Breast epithelium (tissue), 4 donors: Measurements from ENCODE around the gene CRHR2. TPM values are rescaled to one million over a fixed set of nuclear protein-coding genes. Genes with fewer than 3 reads are reported as not detected.

Experiments
- DNase-seq, 2 donors: peaks; one replicate each; pipeline ENCODE4 v3.0.0-alpha.2; 2019; ENCODE audit warnings: low spot score in 2 of 2
- H3K27ac ChIP-seq, 2 donors: fragments of 200-600 bp; sonication (generic) in 1 of 2; one replicate each; pipeline ENCODE4 v1.5.1; 2016 to 2019; ENCODE audit warnings: mild to moderate bottlenecking in 1 of 2
- H3K27me3 ChIP-seq, 2 donors: fragments of 200-600 bp; sonication (generic) in 1 of 2; one replicate each; pipeline versions ENCODE4 v1.5.1 to v1.6.0; 2017 to 2019; ENCODE audit warnings: control low read depth in 1 of 2, mild to moderate bottlenecking in 1 of 2
- H3K36me3 ChIP-seq: fragments of 200-600 bp; one replicate; pipeline ENCODE4 v1.5.1; 2019
- H3K4me1 ChIP-seq, 2 donors: fragments of 200-600 bp; sonication (generic); one replicate each; pipeline ENCODE4 v1.5.1; 2016 to 2019; ENCODE audit warnings: control low read depth in 1 of 2
- H3K4me3 ChIP-seq, 3 donors: fragments of 200-600 bp; sonication (generic); 1 replicate in 2 of 3; 2 replicates in 1 of 3; pipeline ENCODE4 v1.5.1; 2016 to 2019; ENCODE audit warnings: mild to moderate bottlenecking in 3 of 3, moderate library complexity in 2 of 3
- H3K9me3 ChIP-seq, 2 donors: fragments of 200-600 bp; sonication (generic) in 1 of 2; one replicate each; pipeline ENCODE4 v1.5.1; 2016 to 2019; ENCODE audit warnings: control low read depth in 1 of 2
- CTCF ChIP-seq, 3 donors: fragments of 450-650 bp; IDR thresholded peaks; one replicate each; pipeline ENCODE4 v1.5.1; 2016 to 2017; ENCODE audit warnings: antibody characterized with exemption in 3 of 3, mild to moderate bottlenecking in 3 of 3, moderate library complexity in 3 of 3
- POLR2A ChIP-seq: fragments of 450-650 bp; IDR thresholded peaks from one replicate; pipeline ENCODE4 v1.6.1; 2016; ENCODE audit warnings: antibody characterized with exemption, mild to moderate bottlenecking, moderate library complexity
- POLR2AphosphoS5 ChIP-seq, 3 donors: sonication (generic); formaldehyde crosslinking; IDR thresholded peaks; one replicate each; pipeline ENCODE4 v1.6.1; 2017; ENCODE audit warnings: antibody characterized with exemption in 3 of 3
- intact Hi-C: fragments of 100-400 bp; cut with DNase I; formaldehyde crosslinking; loops from one replicate; pipeline ENCODE4 v1.15.1; 2023; ENCODE audit warnings: low total_unique reads
- total RNA-seq, 3 donors: library from RNA; depleted of rRNA; stranded (reverse); fragments of >200 nt; gene quantifications; one replicate each; pipeline ENCODE4 v1.1.0, GENCODE V29; 2016

Gene CRHR2
- under 1 TPM; under 0.01 to 0.16 (median 0.15) TPM for total RNA-seq

GRCh38 chr7:30682212-30683083, at the start of gene CRHR2:
CRHR2 (minus strand) TSS chr7:30682456; CDS start chr7:30682280, 176 bp downstream.
- no peak within 1 kb of the TSS for H3K27ac ChIP-seq
- intact Hi-C loops, result no loop called here
- H3K36me3 ChIP-seq, result no peaks in the 10 kb centered on the region
- no peak for DNase-seq
- H3K9me3 ChIP-seq, result no peaks in the 10 kb centered on the region
- peaks cover 2 to 53% of the 10 kb centered on the region in 2 donors for H3K27me3 ChIP-seq
- TF ChIP-seq POLR2A (no peak), CTCF (IDR thresholded peaks at IDR 0.05) (peak in 1 of 3 donors; percentile 9)
- peak within 1 kb of the TSS; percentile 39 to 70 (median 51) for H3K4me3 ChIP-seq
- peaks cover 7 to 8% of the 10 kb centered on the region in 2 donors for H3K4me1 ChIP-seq

GRCh38 chr7:30731581-30731980, 49.3 kb upstream of the CRHR2 start:
- no peak for DNase-seq
- TF ChIP-seq CTCF (IDR thresholded peaks at IDR 0.05), result no peak
- no peaks in the 10 kb centered on the region for H3K4me1 ChIP-seq
- no peaks in the 10 kb centered on the region for H3K27me3 ChIP-seq
- intact Hi-C loops, result no loop called here
- no peak overlapping the region for H3K4me3 ChIP-seq
- H3K36me3 ChIP-seq, result no peaks in the 10 kb centered on the region
- H3K27ac ChIP-seq, result no peak overlapping the region
- no peaks in the 10 kb centered on the region for H3K9me3 ChIP-seq

- no peak for TF ChIP-seq POLR2A
- TF ChIP-seq CTCF (IDR thresholded peaks at IDR 0.05), result no peak
- TF ChIP-seq POLR2AphosphoS5 (IDR thresholded peaks at IDR 0.05), result no peak
- H3K4me3 ChIP-seq, result no peak overlapping the region
- H3K9me3 ChIP-seq, result no peaks in the 10 kb centered on the region
- no peaks in the 10 kb centered on the region for H3K4me1 ChIP-seq
- H3K27ac ChIP-seq, result no peak overlapping the region
- no peaks in the 10 kb centered on the region for H3K36me3 ChIP-seq
- no peaks in the 10 kb centered on the region for H3K27me3 ChIP-seq
- intact Hi-C loops, result no loop called here
- no peak for DNase-seq
Observed at GRCh38 chr7:30730996-30731395, 48.7 kb upstream of the CRHR2 start.

- DNase-seq, result no peak
- no peaks in the 10 kb centered on the region for H3K9me3 ChIP-seq
- no peaks in the 10 kb centered on the region for H3K36me3 ChIP-seq
- no peak overlapping the region for H3K4me3 ChIP-seq
- no peaks in the 10 kb centered on the region for H3K27me3 ChIP-seq
- TF ChIP-seq CTCF (IDR thresholded peaks at IDR 0.05) (no peak), POLR2A (no peak), POLR2AphosphoS5 (IDR thresholded peaks at IDR 0.05) (no peak)
- intact Hi-C loops, result no loop called here
- no peak overlapping the region for H3K27ac ChIP-seq
- no peaks in the 10 kb centered on the region for H3K4me1 ChIP-seq
Observed at GRCh38 chr7:30730097-30730496, 47.8 kb upstream of the CRHR2 start.

- Histone ChIP-seq H3K36me3 (no peaks in the 10 kb centered on the region), H3K4me3 (no peak overlapping the region)
- intact Hi-C loops, result no loop called here
Observed at GRCh38 chr7:30729642-30730041, 47.4 kb upstream of the CRHR2 start.

More at GRCh38 chr7:30729642-30730041, 47.4 kb upstream of the CRHR2 start:
- DNase-seq, result no peak
- Histone ChIP-seq H3K4me1 (no peaks in the 10 kb centered on the region), H3K27me3 (no peaks in the 10 kb centered on the region), H3K9me3 (no peaks in the 10 kb centered on the region), H3K27ac (no peak overlapping the region)
- no peak for TF ChIP-seq POLR2AphosphoS5 (IDR thresholded peaks at IDR 0.05)
- no peak for TF ChIP-seq CTCF (IDR thresholded peaks at IDR 0.05)
- TF ChIP-seq POLR2A, result no peak
